T follicular helper cell (primary cell): ENCODE data around the gene PEBP1.
"Not testable (repeated sequence)": the region's sequence is repeated elsewhere in the genome, so short reads cannot be mapped to it uniquely, and the experiment has no call there.

Source experiments
- DNase-seq: peaks from one replicate; pipeline ENCODE4 v3.0.0-alpha.2; 2020; ENCODE audit warnings: low read depth
- total RNA-seq, 2 experiments: gene quantifications; one replicate each; lab custom pipeline; 2026; lab: John Stamatoyannopoulos, UW

Gene PEBP1
- 166 to 170 reads per million in 2 experiments for total RNA-seq

DNA sequence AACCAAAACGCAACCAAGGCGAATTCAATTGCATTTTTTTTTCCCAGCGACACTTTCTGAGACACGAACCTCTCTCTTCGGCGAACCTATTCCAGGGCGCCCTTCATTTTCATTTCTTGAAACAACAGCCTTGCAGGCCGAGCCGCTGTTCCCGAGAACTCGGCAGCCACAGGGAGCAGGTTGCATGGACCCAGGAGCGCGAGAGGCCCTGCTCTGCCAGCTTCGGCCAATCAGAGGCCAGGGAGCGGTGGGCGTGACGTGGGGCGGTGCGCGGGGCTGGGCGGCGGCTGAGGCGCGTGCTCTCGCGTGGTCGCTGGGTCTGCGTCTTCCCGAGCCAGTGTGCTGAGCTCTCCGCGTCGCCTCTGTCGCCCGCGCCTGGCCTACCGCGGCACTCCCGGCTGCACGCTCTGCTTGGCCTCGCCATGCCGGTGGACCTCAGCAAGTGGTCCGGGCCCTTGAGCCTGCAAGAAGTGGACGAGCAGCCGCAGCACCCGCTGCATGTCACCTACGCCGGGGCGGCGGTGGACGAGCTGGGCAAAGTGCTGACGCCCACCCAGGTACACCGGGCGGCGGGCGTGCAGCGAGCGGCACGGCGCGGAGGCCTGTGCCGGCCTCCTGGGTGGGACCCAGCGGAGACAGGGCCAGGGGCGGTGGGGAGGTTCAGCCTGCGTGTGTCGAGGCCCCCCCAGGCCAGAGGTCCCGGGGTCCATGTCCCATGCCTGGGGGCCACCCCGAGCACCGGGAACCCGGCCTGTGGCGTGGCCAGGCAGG, at the start of gene PEBP1:
Gene PEBP1 (plus strand): TSS at position 337 of the 771 bp plus-strand sequence. CDS start 86 bp downstream, at position 423.
- peak; percentile 88 for DNase-seq

DNA sequence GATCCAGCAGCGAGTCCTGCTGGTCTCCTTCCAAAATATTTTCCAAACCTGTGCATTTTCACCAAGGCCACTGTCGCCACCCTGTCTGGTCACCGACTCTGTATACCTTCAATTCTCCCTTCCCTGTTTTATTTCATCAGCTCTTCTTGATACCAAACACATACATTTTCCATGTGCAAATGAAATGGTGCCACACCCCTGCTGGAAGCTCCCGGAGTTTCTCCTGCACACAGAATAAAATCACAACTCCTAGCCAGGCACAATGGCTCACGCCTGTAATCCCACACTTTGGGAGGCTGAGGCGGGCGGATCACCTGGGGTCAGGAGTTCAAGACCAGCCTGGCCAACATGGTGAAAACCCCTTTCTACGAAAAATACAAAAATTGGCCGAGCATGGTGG, 46.1 kb upstream of the PEBP1 start:
- no peak for DNase-seq

DNA sequence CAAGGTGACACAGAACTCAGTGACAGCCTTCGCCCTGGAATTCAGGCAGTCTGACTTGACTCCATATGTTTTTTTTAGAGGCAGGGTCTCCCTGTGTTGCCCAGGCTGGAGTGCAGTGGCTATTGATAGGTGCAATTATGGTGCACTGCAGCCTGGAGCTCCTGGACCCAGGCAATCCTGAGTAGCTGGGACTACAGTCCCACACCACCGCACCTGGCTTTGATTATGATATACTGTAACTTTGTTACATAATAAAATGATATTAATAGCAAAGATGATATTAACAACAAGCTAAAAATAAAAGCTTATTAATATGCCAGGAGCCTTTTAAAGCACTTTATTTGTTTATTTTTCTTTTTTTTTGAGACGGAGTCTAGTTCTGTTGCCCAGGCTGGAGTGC, 41.9 kb upstream of the PEBP1 start:
- DNase-seq, result no peak

DNA sequence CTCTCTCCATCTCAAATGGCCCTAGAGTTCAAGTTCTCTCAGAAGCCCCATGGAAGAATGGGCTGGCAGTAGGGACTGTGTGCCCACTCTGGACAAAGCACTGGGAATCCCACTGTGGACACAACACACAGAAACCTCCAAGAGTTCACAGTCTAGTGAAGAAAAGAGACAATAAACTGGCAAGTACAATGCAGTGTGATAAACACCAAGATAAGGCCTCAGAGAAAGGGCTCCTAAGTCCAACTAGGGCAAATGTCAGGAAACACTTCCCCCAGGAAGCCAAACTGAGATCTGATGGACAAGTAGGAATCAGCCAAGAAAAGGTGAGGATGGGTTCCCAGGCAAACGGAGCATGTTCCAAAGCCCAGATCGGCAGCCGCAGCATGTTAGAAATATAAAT, 37.5 kb upstream of the PEBP1 start:
- no peak for DNase-seq

DNA sequence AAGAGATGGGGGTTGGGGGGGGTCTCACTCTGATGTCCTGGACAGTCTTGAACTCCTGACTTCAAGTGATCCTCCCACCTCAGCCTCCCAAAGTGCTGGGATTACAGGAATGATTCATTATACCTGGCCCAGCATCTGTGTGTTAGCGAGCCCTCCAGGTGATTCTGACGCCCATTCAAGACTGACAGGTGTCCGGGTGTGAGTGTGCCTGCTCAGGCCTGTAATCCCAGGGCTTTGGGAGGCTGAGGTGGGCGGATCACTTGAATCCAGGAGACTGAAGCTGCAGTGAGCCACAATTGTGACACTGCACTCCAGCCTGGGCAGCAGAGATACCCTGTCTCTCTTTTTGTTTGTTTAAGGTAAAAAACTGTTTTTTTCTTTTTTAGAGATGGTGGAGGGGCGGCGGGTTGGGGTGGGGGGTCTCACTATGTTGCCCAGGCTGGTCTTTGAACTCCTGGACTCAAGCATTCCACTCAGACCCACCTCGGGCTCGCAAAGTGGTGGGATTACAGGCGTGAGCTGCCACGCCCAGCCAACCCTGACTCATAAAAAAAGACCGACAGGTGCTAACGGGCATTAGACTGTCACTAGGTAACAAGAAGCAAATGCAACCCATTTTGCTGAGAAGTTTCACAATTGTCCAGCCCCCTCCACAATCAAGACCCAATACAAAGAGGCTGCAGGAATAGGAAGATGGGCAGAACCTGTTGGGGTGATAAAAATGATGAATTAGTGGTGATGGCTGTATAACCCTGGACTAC, 36.8 kb upstream of the PEBP1 start:
- DNase-seq, result no peak

DNA sequence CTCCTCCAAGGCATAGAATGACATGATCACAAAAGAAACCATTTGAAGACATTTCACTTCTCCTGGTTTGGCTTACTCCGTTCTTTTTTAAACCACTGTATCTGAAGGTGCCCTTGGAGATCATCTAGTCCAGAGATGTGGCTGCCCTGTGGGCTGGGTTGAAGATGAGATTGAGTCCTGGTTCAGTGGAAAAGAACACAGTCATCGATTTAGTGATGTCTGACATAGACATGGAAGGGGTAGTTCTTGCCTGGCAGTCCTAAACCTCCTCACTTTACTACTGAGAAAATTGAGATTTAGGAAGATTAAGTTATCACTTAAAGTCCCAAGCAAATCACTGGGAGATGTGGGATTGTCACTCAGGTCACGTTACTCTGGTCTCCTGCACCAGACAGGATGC, 34.9 kb upstream of the PEBP1 start:
- no peak for DNase-seq

DNA sequence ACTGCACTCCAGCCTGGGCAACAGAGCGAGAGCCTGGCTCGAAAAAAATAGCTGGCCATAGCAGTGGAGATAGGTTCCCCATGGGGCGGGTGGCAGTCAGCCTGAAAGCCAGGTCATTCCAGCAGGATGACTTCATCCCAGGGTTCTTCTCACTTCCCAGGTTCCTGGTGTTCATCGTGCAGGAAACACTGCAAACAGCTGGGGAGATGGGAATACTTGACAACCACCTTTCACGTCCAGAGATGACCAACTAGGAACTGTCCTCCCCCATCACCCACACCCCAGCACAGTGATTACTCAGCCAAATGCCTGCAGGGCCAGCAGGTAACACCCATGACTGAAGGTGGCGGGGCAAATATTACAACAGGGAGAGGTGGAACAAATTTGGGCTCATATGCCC, 33.9 kb upstream of the PEBP1 start:
- no peak for DNase-seq

DNA sequence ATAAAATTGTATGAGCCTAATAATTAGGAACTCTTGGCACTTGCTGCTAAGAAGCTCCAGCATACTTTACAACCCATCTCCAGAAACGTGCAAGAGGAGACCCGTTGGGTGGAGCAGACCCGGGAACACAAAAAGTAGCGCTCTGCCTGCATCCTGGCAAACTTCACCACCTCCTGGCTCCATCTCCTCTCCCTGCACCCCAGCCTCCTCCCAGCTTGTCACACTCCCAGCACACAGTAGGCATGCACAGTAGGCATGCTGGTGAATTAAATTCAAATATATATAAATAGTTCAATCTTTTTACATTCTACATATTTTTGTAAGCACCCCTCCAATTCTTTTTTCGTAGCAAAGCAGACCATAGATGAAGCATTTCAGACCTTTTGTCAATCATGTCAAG, 33.3 kb upstream of the PEBP1 start:
- no peak for DNase-seq

DNA sequence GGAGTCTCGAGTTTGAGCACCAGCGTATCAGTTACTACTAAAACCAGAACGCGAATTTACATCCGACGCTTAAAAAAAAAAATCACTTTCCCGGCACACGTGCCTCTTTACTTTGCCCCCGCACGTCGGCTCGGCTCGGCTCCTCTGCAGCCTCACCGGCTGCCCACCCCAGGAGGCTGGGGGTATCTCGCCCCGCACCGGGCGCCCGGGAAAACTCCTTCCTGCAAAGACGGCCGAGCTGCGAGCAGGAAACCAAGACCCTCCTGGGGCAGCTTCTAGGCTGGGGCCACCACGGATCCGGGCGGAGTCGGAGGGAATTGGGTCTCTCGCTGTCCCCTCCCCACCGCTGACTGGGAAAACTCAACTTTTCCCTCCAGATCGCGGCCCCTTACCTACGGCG, 32.7 kb upstream of the PEBP1 start:
- no peak for DNase-seq

DNA sequence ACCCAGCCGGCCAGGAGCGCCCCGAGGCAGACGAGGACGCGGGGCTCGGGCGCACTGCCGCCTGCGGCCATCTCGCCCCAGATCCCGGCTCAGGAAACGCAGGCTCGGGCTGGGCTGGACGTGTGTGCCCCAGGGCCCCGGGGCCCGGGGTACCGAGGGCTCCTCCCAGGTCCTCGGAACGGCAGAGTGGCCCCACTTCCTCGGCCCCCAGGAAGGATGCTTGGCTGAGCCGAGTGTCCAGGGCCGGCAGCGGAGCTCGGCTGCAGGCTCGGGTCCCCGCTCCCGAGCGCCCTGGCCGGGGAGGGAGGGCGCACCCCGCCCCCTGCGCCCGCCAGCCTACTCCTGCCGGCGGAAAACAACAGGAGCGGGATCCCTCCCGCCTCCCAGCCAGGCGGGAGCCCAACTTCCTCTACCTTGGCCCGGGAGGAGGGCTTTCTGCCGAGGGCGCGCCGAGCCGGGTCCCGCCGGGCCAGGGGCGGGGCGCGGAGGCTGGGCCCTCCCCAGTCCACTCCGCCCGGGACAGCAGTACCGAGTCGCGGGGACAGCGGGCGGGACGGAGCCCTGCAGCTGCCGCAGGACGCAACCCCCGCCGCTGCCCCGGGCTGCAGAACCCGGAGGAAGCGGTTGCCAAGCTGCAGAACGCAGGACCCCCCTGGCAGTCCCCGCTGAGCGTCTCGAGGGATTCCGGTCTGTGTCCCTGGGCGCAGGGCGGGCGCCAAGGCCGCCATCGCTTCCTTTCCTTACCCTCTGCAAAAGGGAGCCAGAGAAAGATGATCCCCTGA, 32.1 kb upstream of the PEBP1 start, which contains the start of gene VSIG10:
Gene VSIG10 (minus strand): TSS at position 411 of the 782 bp plus-strand sequence. CDS start 340 bp downstream, at position 71.
- DNase-seq, result no peak

DNA sequence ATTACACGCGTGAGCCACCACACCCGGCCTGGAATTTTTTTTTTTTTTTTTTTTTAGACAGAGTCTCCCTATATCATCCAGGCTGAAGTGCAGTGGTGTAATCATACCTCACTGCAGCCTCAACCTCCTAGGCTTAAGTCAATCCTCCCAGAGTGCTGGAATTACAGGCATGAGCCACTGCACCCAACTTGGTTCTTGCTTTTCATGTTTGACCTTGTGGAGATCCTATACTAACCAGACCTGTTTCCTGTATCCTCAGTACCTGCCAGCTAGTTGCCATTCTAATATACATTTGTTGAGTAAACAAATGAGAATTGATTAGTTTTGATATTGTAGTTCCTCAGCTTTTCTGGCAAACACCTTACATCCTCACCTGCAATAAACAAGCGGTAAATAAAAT, 28.9 kb upstream of the PEBP1 start:
- DNase-seq, result no peak

DNA sequence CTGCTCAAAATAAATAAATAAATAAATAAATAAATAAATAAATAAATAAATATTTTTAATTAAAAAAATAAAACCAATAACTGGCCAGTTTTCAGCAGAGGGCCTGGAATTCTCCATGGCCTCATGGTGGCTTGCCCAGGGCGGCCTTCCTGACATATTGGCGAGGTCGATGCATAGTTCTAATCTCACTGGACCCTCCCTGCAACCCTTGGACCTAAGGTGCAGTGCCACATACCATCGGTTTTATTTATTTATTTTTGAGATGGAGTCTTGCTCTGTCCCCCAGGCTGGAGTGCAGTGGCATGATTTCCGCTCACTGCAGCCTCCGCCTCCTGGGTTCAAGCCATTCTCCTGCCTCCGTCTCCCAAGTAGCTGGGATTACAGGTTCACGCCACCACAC, 28.2 kb upstream of the PEBP1 start:
- DNase-seq, result no peak

DNA sequence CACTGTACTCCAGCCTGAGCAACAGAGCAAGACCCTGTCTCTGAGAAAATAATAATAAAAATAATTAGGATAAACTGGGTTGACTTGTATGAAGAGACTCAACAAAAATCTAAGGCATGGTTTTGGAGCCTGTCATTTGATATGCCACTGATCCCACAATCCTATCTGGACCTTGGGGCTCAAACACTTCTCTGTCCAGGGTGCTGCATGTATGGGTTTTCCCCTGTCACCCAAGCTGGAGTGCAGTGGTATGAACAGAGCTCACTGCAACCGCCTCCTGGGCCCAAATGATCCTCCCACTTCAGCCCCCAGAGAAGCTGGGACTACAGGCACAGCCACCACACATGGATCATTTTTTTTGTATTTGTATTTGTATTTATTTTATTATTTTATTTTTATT, 26.8 kb upstream of the PEBP1 start:
- DNase-seq, result no peak

DNA sequence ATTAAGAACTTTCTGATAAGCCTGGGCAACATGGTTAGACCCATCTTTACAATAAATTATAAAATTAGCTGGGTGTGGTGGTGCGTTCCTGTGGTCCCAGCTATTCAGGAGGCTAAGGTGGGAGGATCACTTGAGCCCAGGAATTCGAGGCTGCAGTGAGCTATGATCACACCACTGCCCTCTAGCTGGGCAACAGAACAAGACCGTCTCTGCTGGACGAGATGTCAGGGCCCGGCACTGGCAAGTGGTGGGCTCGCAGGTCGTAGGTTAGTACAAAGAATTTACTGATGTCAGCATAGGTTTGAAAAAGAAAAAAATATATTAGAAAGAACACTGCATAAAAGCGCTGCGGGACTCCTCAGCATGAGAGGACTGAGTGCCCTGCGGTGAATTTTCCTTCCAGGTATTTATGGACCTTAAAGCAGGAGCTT, 16.5 kb upstream of the PEBP1 start:
- DNase-seq, result no peak

DNA sequence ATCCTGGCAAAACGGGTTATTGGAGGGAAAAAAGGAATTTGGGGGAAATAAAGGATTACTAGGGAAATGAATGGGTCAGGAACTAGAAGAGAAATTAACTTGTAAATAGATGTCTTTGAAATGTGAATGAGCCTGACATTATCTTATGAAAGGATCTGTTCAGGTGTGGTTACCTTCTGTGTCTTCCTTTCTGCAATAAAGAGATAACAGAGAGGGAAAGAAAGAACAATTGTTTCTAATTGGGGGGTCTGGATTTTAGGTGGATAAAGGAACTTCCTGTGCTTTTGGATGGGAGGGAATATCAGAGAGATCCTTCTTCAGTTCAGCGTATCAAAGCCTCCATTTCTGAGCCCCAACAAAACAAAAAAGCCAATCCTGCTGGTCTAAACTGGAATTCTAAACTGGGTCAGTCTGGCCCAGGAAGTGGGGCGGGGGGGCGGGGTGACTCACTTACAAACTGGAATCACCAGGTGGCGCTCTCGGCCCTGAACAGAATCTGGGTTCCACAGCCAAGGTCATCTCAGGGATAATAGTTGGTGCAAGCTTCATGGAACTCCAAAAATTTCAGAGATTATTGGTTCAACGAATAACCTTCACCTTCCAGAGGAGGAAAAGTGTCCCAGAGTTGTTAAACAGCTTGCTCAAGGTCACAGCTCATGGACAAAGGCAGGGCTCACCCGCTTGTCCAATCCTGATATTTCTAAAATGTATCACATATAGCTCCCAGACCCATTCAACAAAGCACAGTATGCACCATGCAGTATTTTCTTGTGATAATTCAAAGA, 15.2 kb upstream of the PEBP1 start:
- peak; percentile 30 for DNase-seq

DNA sequence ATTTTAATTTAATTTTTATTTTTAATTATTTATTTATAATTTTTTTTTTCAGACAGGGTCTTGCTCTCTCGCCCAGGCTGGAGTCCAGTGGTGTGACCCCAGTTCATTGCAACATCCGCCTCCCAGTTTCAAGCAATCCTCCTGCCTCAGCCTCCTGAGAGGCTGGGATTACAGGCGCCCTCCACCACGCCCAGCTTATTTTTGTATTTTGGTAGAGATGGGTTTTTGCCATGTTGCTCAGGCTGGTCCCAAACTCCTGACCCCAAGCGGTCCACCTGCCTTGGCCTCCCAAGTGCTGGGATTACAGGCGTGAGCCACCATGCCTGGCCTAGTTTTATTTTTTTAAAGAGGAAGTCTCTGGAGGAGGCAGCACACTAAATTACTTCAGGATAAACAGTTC, 13.7 kb upstream of the PEBP1 start:
- DNase-seq, result no peak

DNA sequence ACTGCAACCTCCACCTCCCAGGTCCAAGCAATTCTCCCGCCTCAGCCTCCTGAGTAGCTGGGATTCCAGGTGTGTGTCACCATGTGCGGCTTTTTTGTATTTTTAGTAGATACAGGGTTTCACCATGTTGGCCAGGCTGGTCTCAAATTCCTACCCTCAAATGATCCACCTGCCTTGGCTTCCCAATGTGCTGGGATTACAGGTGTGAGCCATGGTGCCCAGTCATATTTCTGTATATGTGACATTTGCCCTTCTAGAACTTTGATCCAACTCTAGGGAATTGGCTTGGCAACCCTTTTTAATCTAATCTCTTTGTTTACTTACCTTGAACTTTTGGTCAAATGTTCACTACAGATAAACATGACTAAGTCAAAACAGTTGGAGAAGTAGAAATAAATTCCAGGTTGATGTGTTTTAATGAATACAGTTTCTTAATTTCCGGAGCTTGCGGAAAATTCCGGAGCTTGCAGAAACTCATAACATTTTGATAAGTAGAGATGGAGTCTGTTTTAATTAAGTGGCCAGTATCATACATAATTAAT, 11.5 kb upstream of the PEBP1 start:
- DNase-seq, result no peak

DNA sequence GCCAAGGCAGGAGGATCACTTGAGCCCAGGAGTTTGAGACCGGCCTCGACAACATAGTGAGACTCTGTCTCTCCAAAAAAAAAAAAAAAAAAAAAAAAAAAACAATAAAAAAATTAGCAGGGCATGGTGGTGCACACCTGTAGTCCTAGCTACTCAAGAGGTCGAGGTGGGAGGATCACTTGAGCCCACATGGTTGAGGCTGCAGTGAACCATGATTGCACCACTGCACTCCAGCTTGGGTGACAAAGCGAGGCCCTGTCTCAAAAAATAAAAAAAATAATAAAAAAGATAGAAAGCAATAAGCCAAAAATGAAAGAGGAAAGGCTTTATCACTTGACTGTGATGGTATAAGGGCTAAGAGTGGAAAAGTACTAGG, 10.2 kb upstream of the PEBP1 start:
- DNase-seq, result no peak

DNA sequence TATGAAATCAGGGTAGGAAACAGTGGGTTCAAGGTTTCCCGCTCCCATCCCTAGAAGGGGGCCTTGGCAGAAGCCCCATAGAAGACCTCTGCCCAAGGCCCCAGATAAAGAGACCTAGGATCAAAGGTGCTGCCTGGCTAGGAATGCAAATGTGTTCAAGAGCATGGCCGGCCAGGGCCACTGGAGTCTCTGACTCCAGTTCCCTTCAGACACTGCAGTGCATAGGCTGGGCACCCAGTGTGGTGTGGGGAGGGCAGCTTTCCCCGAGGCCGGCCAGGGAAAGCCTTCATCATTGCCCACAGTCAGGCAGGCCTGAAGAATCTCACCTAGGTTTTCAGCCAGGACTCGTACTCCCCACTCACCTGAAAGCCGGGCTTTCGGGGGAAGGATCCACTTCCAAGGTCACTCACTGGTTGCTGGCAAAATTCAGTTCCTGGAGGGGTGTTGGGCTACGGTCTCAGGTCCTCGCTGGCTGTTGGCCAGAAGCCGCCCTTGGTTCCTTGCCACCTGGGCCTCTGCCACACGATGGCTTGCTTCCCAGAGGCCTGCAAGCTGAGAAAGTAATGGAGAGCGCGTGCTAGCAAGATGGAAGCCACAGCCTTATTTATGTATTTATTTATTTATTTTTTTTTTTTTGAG, 9.7 kb upstream of the PEBP1 start:
- DNase-seq, result no peak

DNA sequence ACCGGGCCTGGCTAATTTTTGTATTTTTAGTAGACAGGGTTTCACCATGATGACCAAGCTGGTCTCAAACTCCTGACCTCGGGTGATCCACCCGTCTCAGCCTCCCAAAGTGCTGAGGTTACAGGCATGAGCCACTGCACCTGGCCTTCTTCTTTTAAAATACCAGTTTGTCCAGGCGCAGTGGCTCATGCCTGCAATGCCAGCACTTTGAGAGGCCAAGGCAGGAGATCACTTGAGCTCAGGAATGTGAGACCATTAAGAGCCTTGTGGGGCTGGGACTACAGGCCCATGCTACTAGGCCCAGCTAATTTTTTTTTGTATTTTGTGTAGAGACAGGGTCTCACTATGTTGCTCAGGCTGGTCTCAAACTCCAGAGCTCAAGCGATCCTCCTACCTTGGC, 8.1 kb upstream of the PEBP1 start:
- no peak for DNase-seq

DNA sequence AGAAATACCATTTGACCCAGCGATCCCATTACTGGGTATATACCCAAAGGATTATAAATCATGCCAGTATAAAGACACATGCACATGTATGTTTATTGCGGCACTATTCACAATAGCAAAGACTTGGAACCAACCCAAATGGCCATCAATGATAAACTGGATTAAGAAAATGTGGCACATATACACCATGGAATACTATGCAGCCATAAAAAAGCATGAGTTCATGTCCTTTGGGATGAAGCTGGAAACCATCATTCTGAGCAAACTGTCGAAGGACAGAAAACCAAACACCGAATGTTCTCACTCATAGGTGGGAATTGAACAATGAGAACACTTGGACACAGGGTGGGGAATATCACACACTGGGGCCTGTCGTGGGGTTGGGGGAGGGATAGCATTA, 6.5 kb upstream of the PEBP1 start:
- not testable (repeated sequence) for DNase-seq
